Measurements from ENCODE around the gene ZNF574. TPM values are rescaled to one million over a fixed set of nuclear protein-coding genes. Genes with fewer than 3 reads are reported as not detected.

Gene ZNF574
- total and polyA plus RNA-seq, 12 donors: 2.7 to 16.9 (median 11.4) TPM

DNA sequence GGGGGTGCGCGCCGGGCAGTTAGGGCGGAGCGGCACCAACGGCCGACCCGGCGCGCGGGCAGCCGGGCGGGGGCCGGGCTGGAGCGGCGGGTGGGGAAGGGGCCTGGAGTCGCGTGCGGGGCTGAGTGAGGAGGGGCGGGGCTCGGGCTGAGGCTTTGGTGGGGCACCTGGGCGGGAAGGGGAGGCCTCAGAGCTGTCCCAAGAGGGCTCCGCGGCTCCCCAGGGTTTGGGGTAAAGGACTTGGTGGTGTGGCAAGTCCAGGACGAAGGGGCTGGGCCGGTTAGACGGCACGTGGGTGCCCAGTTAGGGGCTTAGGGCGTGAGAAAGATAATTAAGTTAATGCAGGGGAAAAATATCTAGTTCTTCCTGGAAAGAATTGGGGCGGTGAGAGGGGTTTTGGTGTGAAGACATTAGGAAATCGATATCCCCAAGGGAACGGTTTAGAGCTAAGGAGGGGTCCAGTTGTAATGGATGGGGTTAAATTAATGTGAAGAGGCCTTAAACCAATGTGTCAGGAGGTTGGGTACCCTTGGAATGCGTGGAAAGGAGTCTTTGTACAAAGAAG is 496 bp downstream of the ZNF574 start:
- H3K27ac ChIP-seq: peak overlapping the region; percentile 64 to 98 (median 95)
- H3K27me3 ChIP-seq: no peaks in the 10 kb centered on the region
- H3K4me1 ChIP-seq (replicated peaks in 1 of 2): peaks cover 14 to 21% of the 10 kb centered on the region in 2 donors
- intact Hi-C loops (cut with DNase I): no loop called here
- no peaks in the 10 kb centered on the region for H3K9me3 ChIP-seq (replicated peaks in 1 of 3)
- peak overlapping the region in 3 of 4 donors; percentile 7 to 83 (median 80) for H3K4me3 ChIP-seq
- H3K36me3 ChIP-seq (replicated peaks in 1 of 2): peaks cover 0 to 29% of the 10 kb centered on the region in 2 donors
- peak in 3 of 7 donors; percentile 35 to 64 (median 47) for DNase-seq
- TF ChIP-seq, protein P1, sequence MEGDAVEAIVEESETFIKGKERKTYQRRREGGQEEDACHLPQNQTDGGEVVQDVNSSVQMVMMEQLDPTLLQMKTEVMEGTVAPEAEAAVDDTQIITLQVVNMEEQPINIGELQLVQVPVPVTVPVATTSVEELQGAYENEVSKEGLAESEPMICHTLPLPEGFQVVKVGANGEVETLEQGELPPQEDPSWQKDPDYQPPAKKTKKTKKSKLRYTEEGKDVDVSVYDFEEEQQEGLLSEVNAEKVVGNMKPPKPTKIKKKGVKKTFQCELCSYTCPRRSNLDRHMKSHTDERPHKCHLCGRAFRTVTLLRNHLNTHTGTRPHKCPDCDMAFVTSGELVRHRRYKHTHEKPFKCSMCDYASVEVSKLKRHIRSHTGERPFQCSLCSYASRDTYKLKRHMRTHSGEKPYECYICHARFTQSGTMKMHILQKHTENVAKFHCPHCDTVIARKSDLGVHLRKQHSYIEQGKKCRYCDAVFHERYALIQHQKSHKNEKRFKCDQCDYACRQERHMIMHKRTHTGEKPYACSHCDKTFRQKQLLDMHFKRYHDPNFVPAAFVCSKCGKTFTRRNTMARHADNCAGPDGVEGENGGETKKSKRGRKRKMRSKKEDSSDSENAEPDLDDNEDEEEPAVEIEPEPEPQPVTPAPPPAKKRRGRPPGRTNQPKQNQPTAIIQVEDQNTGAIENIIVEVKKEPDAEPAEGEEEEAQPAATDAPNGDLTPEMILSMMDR (IDR thresholded peaks at IDR 0.05): no peak
- TF ChIP-seq POLR2A (IDR thresholded peaks at IDR 0.05): no peak
- 0 to 1% (median 1%) methylated on average over 16 to 33 of the region's 33 CpGs for WGBS, 4 donors

DNA sequence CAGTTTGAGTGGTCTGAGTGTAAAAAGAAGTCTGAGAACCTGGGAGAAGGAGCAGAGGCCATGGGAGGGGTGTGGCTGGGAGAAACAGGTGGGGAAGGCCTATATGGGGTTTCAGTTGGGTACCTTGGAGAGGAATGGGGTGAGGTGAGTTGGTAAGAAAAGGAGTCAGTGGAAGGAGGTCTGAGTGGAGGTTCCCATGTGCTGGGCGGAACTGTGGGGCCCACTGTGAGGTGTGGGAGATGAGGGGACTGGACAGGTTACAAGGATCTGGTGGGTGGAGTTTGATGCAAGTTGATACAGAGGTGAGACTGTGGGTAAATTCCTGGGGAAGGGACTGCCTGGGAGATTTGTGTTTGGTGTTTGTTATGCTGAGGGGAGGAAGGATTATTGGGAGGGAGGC is 2.1 kb downstream of the ZNF574 start:
- H3K36me3 ChIP-seq (replicated peaks in 1 of 2): peaks cover 0 to 29% of the 10 kb centered on the region in 2 donors
- DNase-seq: no peak
- intact Hi-C loops (cut with DNase I): no loop called here
- TF ChIP-seq POLR2A (IDR thresholded peaks at IDR 0.05): no peak
- TF ChIP-seq, protein P1 (IDR thresholded peaks at IDR 0.05): no peak
- WGBS, 4 donors: 91 to 100% (median 97%) methylated on average over 1 of the region's 1 CpG
- H3K27me3 ChIP-seq: no peaks in the 10 kb centered on the region
- no peak overlapping the region for H3K27ac ChIP-seq
- peaks cover 14 to 26% of the 10 kb centered on the region in 2 donors for H3K4me1 ChIP-seq (replicated peaks in 1 of 2)
- no peaks in the 10 kb centered on the region for H3K9me3 ChIP-seq (replicated peaks in 1 of 3)
- no peak overlapping the region for H3K4me3 ChIP-seq

DNA sequence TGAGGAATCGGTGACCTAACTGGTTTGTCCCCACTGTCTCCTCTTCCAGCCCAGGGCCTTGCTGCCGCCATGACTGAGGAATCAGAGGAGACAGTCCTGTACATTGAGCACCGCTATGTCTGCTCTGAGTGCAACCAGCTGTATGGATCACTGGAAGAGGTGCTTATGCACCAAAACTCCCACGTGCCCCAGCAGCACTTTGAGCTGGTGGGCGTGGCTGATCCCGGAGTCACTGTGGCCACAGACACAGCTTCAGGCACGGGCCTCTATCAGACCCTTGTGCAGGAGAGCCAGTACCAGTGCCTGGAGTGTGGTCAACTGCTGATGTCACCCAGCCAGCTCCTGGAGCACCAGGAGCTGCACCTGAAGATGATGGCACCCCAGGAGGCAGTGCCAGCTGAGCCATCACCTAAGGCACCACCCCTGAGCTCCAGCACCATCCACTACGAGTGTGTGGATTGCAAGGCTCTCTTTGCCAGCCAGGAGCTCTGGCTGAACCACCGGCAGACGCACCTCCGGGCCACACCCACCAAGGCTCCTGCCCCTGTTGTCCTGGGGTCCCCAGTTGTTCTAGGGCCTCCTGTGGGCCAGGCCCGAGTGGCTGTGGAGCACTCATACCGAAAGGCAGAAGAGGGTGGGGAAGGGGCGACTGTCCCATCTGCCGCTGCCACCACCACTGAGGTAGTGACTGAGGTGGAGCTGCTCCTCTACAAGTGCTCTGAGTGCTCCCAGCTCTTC is 2.7 kb downstream of the ZNF574 start:
- no peaks in the 10 kb centered on the region for H3K27me3 ChIP-seq
- H3K9me3 ChIP-seq (replicated peaks in 1 of 3): no peaks in the 10 kb centered on the region
- peaks cover 0 to 29% of the 10 kb centered on the region in 2 donors for H3K36me3 ChIP-seq (replicated peaks in 1 of 2)

DNA sequence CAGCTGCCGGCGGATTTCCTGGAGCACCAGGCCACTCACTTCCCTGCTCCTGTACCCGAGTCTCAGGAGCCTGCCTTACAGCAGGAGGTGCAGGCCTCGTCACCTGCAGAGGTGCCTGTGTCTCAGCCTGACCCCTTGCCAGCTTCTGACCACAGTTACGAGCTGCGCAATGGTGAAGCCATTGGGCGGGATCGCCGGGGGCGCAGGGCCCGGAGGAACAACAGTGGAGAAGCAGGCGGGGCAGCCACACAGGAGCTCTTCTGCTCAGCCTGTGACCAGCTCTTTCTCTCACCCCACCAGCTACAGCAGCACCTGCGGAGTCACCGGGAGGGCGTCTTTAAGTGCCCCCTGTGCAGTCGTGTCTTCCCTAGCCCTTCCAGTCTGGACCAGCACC is 3.3 kb downstream of the ZNF574 start:
- WGBS, 4 donors: 84 to 90% (median 88%) methylated on average over 12 to 16 of the region's 16 CpGs
- Histone ChIP-seq H3K27me3 (no peaks in the 10 kb centered on the region), H3K4me1 (replicated peaks in 1 of 2) (peaks cover 14 to 26% of the 10 kb centered on the region in 2 donors), H3K4me3 (no peak overlapping the region), H3K9me3 (replicated peaks in 1 of 3) (no peaks in the 10 kb centered on the region), H3K27ac (no peak overlapping the region), H3K36me3 (replicated peaks in 1 of 2) (peaks cover 0 to 29% of the 10 kb centered on the region in 2 donors)
- no peak for TF ChIP-seq POLR2A (IDR thresholded peaks at IDR 0.05)
- TF ChIP-seq, protein P1 (IDR thresholded peaks at IDR 0.05): no peak
- no peak for DNase-seq
- intact Hi-C loops (cut with DNase I): no loop called here

More for the DNA sequence above, 2.7 kb downstream of the ZNF574 start:
- WGBS, 4 donors: 75 to 92% (median 83%) methylated on average over 11 to 15 of the region's 15 CpGs
- DNase-seq: no peak
- intact Hi-C loops (cut with DNase I): no loop called here
- Histone ChIP-seq H3K4me1 (replicated peaks in 1 of 2) (peaks cover 14 to 26% of the 10 kb centered on the region in 2 donors), H3K4me3 (no peak overlapping the region), H3K27ac (no peak overlapping the region)
- no peak for TF ChIP-seq POLR2A (IDR thresholded peaks at IDR 0.05)
- TF ChIP-seq, protein P1 (IDR thresholded peaks at IDR 0.05): no peak

Measured in adrenal gland (tissue), 12 donors.